Liver (tissue), 3 donors: ENCODE data around the gene CD96.

Source experiments
- EGR1 ChIP-seq, 2 donors: IDR thresholded peaks; 2 replicates each; pipeline ENCODE4 v1.6.1; 2016 to 2018; ENCODE audit warnings: antibody characterized with exemption in 2 of 2, low read depth in 2 of 2
- GABPA ChIP-seq, 2 donors: IDR thresholded peaks in 1 of 2; conservative IDR thresholded peaks in 1 of 2; 2 replicates each; pipeline ENCODE4 v1.6.1; 2016; ENCODE audit warnings: antibody characterized with exemption in 2 of 2, mild to moderate bottlenecking in 1 of 2, moderate library complexity in 1 of 2
- JUND ChIP-seq, 2 donors: IDR thresholded peaks; 2 replicates each; pipeline ENCODE4 v1.6.1; 2016; ENCODE audit warnings: antibody characterized with exemption in 2 of 2
- NR2F2 ChIP-seq: IDR thresholded peaks from 2 replicates; pipeline ENCODE4 v1.6.1; 2016; ENCODE audit warnings: antibody characterized with exemption
- RAD21 ChIP-seq, 2 donors: IDR thresholded peaks; 2 replicates each; pipeline ENCODE4 v1.6.1; 2016; ENCODE audit warnings: antibody characterized with exemption in 2 of 2, mild to moderate bottlenecking in 2 of 2
- SP1 ChIP-seq: IDR thresholded peaks from 2 replicates; pipeline ENCODE4 v1.6.1; 2018; ENCODE audit warnings: antibody characterized with exemption, mild to moderate bottlenecking
- TAF1 ChIP-seq: conservative IDR thresholded peaks from 2 replicates; pipeline ENCODE4 v1.6.1; 2016; ENCODE audit warnings: antibody characterized with exemption, mild to moderate bottlenecking
- TF ChIP-seq, protein P1 (sequence below): IDR thresholded peaks from 2 replicates; pipeline ENCODE4 v1.6.1; 2016; ENCODE audit warnings: antibody characterized with exemption, mild to moderate bottlenecking
- TF ChIP-seq, protein P2 (sequence below): fragments of 150-350 bp; IDR thresholded peaks from 2 replicates; pipeline ENCODE4 v1.5.1; 2017; ENCODE audit warnings: improper control_type of control experiment, low read depth, low read length; ENCODE audit not compliant: missing input control
- TF ChIP-seq, protein P3 (sequence below): IDR thresholded peaks from 2 replicates; pipeline ENCODE4 v1.6.1; 2016; ENCODE audit warnings: antibody characterized with exemption
- TF ChIP-seq, protein P4 (sequence below): IDR thresholded peaks from 2 replicates; pipeline ENCODE4 v1.6.1; 2016; ENCODE audit warnings: antibody characterized with exemption
- TF ChIP-seq, protein P5 (sequence below): IDR thresholded peaks from 2 replicates; pipeline ENCODE4 v1.6.1; 2016; ENCODE audit warnings: antibody characterized with exemption
- donor health status: healthy.
- donor health status: healthy.

DNA sequence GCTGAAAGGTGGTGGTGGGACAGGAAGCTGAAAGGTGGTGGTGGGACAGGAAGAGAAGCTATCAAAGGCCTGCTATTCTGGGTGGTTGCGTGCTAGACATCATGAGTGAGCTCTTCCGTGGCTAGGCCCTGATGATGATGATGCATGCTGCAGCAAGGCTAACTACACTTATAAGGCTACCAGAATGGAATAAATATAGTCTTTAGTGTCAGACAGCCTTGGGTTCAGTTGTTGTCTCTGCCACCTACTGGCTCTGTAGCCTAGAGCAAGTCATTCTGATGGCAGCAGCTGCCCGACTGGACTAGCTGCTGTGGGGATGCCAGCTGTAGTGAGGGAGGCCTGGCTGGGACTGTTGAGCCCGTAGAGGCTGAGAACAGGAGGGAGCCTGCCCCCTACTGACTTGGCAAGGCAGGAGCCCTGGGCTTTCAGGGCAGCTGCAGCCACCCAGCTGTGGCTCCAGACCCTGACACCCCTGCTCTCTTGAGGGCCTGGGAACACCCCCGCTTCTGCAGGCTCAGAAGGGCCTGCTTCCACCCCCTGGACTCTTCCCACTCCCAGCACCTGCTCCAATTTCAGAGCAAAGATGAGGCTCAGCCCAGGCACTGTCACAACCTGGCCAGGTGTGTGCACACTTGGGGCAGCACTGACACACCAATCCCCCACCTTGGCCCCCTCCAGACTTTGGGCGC is 74.6 kb downstream of the CD96 start:
- TF ChIP-seq SP1 (no peak), EGR1 (IDR thresholded peaks at IDR 0.05; ENCODE audit: low read depth in 2 of 2) (no peak), TAF1 (no peak), GABPA (IDR thresholded peaks at IDR 0.05 in 1 of 2, conservative IDR thresholded peaks at IDR 0.05 in 1 of 2) (no peak), NR2F2 (no peak), RAD21 (IDR thresholded peaks at IDR 0.05) (no peak), JUND (IDR thresholded peaks at IDR 0.05) (no peak)
- TF ChIP-seq, protein P1, sequence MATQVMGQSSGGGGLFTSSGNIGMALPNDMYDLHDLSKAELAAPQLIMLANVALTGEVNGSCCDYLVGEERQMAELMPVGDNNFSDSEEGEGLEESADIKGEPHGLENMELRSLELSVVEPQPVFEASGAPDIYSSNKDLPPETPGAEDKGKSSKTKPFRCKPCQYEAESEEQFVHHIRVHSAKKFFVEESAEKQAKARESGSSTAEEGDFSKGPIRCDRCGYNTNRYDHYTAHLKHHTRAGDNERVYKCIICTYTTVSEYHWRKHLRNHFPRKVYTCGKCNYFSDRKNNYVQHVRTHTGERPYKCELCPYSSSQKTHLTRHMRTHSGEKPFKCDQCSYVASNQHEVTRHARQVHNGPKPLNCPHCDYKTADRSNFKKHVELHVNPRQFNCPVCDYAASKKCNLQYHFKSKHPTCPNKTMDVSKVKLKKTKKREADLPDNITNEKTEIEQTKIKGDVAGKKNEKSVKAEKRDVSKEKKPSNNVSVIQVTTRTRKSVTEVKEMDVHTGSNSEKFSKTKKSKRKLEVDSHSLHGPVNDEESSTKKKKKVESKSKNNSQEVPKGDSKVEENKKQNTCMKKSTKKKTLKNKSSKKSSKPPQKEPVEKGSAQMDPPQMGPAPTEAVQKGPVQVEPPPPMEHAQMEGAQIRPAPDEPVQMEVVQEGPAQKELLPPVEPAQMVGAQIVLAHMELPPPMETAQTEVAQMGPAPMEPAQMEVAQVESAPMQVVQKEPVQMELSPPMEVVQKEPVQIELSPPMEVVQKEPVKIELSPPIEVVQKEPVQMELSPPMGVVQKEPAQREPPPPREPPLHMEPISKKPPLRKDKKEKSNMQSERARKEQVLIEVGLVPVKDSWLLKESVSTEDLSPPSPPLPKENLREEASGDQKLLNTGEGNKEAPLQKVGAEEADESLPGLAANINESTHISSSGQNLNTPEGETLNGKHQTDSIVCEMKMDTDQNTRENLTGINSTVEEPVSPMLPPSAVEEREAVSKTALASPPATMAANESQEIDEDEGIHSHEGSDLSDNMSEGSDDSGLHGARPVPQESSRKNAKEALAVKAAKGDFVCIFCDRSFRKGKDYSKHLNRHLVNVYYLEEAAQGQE, result no peak
- TF ChIP-seq, protein P2, sequence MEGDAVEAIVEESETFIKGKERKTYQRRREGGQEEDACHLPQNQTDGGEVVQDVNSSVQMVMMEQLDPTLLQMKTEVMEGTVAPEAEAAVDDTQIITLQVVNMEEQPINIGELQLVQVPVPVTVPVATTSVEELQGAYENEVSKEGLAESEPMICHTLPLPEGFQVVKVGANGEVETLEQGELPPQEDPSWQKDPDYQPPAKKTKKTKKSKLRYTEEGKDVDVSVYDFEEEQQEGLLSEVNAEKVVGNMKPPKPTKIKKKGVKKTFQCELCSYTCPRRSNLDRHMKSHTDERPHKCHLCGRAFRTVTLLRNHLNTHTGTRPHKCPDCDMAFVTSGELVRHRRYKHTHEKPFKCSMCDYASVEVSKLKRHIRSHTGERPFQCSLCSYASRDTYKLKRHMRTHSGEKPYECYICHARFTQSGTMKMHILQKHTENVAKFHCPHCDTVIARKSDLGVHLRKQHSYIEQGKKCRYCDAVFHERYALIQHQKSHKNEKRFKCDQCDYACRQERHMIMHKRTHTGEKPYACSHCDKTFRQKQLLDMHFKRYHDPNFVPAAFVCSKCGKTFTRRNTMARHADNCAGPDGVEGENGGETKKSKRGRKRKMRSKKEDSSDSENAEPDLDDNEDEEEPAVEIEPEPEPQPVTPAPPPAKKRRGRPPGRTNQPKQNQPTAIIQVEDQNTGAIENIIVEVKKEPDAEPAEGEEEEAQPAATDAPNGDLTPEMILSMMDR, result no peak
- TF ChIP-seq, protein P3, sequence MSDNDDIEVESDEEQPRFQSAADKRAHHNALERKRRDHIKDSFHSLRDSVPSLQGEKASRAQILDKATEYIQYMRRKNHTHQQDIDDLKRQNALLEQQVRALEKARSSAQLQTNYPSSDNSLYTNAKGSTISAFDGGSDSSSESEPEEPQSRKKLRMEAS, result no peak
- TF ChIP-seq, protein P4, sequence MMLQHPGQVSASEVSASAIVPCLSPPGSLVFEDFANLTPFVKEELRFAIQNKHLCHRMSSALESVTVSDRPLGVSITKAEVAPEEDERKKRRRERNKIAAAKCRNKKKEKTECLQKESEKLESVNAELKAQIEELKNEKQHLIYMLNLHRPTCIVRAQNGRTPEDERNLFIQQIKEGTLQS, result no peak
- TF ChIP-seq, protein P5, sequence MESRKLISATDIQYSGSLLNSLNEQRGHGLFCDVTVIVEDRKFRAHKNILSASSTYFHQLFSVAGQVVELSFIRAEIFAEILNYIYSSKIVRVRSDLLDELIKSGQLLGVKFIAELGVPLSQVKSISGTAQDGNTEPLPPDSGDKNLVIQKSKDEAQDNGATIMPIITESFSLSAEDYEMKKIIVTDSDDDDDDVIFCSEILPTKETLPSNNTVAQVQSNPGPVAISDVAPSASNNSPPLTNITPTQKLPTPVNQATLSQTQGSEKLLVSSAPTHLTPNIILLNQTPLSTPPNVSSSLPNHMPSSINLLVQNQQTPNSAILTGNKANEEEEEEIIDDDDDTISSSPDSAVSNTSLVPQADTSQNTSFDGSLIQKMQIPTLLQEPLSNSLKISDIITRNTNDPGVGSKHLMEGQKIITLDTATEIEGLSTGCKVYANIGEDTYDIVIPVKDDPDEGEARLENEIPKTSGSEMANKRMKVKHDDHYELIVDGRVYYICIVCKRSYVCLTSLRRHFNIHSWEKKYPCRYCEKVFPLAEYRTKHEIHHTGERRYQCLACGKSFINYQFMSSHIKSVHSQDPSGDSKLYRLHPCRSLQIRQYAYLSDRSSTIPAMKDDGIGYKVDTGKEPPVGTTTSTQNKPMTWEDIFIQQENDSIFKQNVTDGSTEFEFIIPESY, result no peak
